NK-92 (cell line): ENCODE results near the gene PKM.

Experiments
- DNase-seq: peaks from one replicate; lab custom pipeline; 2025; ENCODE audit not compliant: unreplicated experiment; lab: John Stamatoyannopoulos, UW

PKM gene

GRCh38 chr15:72202302-72202701 lies 28.7 kb downstream of the PKM start:
- no peak for DNase-seq

- no peak for DNase-seq
Measured at GRCh38 chr15:72201391-72201921, 29.5 kb downstream of the PKM start.

- no peak for DNase-seq
Measured at GRCh38 chr15:72200395-72201237, 30.4 kb downstream of the PKM start.

GRCh38 chr15:72199721-72200212 lies 31.2 kb downstream of the PKM start:
- no peak for DNase-seq

DNA sequence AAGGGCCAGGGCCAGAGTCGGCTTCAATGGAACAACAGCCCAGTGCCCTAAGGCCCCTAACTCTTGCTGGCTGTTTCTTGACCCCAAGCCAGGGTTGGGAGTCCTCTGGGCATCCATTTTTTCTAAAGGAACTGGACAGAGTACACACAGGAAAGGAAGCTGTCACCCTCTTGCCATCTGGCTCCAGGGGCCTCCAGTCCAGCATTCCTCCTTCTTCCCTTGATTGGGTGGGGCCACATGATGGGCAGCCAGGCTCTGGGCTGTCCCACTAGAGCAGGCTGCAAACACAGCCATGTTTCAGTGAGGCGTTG lies 31.8 kb downstream of the PKM start:
- no peak for DNase-seq

- no peak for DNase-seq
Measured at GRCh38 chr15:72198356-72199204, 32.4 kb downstream of the PKM start.

DNA sequence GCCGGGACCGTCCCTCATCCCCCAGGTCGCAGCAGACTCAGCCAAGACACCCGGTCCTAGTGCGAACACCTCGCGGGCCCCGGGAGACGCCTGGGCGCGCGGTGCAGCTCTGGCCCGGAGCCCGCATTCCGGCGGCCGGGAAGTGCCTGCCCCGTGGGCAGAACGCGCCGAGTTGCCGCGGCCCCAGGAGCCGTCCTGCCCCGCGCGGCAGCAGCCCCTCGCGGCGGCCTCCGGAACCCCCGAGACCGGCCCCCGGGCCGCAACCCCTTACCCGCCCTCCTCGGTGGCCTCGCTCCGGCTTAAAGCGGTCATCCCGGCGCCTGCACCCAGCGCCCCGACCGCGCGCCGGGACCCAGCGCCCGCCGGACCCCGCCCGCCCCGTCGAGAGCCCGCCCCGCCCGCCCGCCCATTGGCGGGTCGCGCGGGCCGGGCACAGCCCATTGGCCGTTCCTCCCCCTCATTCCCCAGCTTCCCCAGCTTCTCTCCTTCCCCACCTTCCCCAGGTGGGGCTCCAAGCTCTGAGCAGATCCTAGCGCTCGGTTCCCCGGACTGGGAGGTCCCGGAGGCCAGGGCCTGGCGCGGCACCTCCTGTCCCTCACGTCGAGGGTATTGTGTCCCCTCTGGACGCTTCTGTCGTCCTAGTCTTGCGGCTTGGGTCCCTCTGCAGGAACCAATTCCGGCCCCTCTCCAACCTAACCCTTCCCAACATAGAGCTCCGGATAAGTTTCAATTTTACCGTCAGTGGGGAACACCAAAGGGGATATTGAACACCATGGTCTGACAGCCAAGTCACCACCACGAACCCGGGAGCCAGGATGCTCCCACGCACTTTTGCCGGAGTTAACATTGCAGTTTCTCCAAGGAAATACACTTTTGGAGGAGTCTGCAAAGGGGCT lies 33.3 kb downstream of the PKM start, which contains the start of gene GRAMD2A:
TSS of gene GRAMD2A (minus strand) at position 328 of the 896 bp plus-strand sequence.
- no peak for DNase-seq

DNA sequence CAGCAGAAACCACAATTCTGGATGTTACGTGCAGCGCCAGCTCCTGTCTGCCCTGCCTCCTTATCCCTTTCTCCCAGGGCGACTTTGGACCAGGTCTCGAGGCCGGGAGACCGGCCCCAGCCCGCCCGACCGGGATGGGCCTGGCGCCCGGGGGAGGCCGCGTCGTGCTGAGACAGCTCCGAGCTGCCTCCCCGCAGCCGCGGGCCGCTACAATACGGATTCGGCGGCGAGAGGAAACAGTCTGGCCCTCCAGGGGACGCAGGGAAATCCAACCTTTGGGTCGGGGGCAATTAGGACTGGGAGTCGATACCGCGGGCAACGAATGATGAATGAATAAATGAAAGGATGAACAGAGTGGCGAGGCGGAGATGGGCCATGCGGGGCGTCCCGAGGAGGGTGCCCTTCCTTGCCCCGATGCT lies 33.9 kb downstream of the PKM start:
- no peak for DNase-seq

GRCh38 chr15:72196409-72197040 lies 34.5 kb downstream of the PKM start:
- DNase-seq = no peak

- DNase-seq = no peak
Measured at GRCh38 chr15:72195101-72195511, 35.9 kb downstream of the PKM start.

GRCh38 chr15:72193836-72194396 lies 37.1 kb downstream of the PKM start:
- no peak for DNase-seq

DNA sequence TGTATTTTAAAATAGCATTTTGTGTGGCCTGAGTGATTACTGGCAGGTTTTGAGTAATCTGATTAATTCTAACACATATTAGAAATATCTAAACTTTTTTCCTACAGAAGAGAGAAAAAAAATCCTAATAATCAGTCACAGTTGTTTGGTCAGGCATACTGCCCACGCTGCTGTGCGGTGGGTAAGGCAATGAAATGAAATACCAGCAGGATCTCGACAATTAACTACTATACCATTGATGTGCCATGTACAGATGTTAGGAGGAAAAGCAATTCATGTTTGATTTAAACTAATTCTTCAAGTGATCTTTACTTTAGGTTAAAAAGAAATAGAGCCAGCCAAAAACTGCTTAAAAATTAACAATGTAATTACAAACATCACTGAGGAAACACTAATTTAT lies 38.6 kb downstream of the PKM start:
- DNase-seq = no peak

DNA sequence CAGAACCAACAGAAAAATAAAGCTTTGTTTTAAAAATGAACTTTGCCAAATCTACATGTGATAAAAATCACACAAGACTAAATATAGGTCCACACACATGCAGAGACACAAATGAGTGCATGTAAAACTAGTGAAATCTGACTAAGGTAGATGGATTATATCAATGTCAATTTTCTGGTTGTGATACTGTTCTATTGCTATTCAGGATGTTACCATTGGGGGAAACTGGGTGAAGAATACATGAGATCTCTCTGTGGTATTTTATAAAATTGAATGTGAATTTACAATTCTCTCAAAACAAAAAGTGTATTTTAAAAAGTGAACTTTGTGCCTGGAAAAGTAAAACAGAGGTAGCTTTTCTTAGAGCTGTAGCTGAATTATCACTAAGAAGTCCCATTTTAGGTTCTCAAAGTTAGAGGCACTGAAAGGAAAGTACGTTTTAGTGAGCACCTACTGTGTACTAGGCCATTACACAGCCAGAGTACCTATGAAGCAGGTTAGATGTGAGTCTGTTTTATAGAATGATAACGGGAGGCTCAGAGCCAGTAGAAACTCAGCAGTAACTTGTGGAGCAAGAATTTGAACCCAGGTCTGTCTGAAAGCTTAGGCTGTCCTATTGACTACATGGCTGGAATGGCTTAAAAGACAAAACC lies 41.6 kb downstream of the PKM start:
- no peak for DNase-seq

DNA sequence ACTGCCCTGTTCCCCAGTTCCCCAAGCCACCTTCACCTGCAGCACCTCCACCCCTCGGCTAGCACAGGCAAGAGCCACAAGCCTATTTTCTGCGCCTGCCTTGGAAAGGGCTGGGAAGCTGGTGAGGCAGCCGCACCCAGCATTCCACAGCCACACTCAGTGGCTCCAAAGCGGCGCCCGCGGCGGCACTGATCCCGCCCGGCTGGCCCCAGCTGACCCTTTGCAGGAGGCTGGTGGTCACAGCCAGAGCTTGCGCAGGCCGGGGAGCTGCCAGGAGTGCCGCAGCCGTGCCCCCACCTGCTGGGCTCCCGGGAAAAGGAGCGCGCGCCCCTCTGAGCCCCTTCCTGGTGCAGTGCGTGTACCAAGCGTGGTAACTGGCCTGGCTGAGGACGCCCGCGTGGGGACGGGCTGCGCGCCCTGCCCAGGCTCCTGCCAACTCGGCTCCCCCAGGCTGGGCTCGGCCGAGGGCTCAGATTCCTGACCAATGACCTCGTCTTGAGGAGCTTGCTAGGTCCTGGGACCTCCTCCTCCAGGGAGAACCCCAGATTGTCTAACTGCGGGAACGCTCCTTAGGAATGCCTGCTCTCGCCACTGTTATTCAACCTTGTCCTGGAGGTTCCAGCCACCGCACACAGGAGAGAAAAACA lies 46.7 kb downstream of the PKM start:
- DNase-seq = no peak

DNA sequence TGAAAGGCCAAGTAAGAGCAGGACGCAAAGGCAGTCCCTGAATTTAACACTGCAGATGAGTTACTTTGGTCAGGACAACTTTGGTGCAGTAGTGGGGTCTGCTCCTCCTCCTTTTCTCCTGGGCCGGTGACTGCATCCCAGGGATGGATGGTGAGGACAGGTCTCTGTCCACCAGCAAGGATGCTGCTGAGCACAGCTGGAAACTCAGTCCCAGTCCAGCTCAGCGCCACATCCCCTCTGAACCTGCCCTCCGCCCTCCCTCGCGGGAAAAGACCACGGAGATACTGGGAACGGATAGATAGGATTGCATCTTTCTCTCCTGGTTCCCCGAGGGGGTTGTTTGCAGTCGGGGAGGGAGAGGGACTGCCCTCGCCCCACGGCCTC lies 47.2 kb downstream of the PKM start:
- DNase-seq = no peak

DNA sequence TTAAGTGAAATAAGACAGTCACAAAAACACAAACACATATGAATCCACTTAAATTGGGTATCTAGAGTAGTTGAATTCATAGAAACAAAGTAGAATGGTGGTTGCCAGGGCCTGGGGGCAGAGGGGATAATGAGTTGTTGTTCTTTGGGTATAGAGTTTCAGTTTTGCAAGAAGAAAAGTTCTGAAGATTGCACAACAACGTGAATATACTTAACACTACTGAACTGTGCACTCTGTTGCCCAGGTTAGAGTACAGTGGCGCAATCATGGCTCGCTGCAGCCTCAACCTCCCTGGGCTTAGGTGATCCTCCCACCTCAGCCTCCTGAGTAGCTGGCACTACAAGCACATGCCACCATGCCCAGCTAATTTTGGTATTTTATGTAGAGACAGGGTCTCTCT lies 48.3 kb downstream of the PKM start:
- no peak for DNase-seq

DNA sequence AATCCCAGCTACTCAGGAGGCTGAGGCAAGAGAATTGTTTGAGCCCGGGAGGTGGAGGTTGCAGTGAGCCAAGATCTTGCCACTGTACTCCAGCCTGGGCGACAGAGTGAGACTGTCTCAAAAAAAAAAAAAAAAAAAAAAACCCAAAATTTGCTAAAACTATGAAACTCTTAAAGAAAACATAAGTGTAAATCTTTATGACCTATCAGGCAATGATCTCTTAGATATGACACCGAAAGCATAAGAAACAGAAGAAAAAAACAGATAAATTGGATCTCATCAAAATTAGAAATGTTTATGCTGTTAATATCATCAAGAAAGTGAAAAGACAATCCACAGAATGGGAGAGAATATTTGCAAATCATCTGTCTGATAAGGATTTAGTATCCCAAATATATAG lies 48.7 kb downstream of the PKM start:
- DNase-seq = no peak

DNA sequence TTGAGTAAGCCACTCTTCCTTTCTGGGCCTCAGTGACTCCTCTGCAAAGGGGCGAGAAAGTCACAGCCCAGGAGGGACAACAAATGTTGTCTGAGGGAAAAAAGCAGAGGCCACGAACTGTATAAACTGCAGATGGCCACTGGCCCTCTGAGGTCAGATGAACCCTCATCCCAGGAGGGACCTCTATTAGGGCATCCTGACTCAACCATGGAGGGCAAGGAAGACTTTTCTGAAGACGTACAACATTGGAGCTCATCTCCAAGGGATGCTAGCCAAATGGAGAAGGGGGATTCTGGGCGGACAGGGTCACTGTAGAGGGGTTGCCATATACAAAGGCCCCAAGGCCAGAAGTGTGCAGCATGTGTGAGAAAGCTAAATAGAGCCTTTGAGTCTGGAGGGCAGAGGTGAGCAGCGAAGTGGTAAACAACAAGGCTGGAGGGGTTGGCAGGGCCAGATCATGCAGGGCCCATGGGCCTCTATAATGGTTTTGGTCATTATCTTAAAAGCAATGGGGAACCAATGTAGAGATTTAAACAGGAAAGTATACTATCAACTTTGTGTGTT lies 50.1 kb downstream of the PKM start:
- no peak for DNase-seq
